ENCODE measurements around the gene BPIFA3. TPM values are rescaled to one million over a fixed set of nuclear protein-coding genes. Genes with fewer than 3 reads are reported as not detected.

BPIFA3 gene
- polyA plus RNA-seq, 1 donor from 2014 or later: not detected

GRCh38 chr20:33175123-33175522 is 42.0 kb upstream of the BPIFA3 start:
- no peaks in the 10 kb centered on the region for H4K20me1 ChIP-seq (ENCODE audit: insufficient read depth)
- no peaks in the 10 kb centered on the region for H3K9me3 ChIP-seq (ENCODE audit: low read length)
- no peaks in the 10 kb centered on the region for H3F3A ChIP-seq (ENCODE audit: insufficient read depth, low read length, poor library complexity, severe bottlenecking)
- H3K9ac ChIP-seq (ENCODE audit: low read length): no peak overlapping the region
- no peak overlapping the region for H2AFZ ChIP-seq (ENCODE audit: low read depth, low read length)
- TF ChIP-seq REST (IDR thresholded peaks at IDR 0.05; ENCODE audit: borderline replicate concordance) (no peak), RAD21 (conservative IDR thresholded peaks at IDR 0.05) (no peak), POLR2AphosphoS5 (IDR thresholded peaks at IDR 0.05) (no peak), EP300 (conservative IDR thresholded peaks at IDR 0.05; ENCODE audit: poor library complexity, severe bottlenecking) (no peak), SMC3 (conservative IDR thresholded peaks at IDR 0.05; ENCODE audit: poor library complexity) (no peak), TAF1 (IDR thresholded peaks at IDR 0.05; ENCODE audit: low read depth) (no peak), EZH2 (IDR thresholded peaks at IDR 0.05; ENCODE audit: borderline replicate concordance, insufficient read depth, low read length, poor library complexity, severe bottlenecking) (no peak), MXI1 (conservative IDR thresholded peaks at IDR 0.05; ENCODE audit: poor library complexity, severe bottlenecking) (no peak)
- no peak overlapping the region for H3K27ac ChIP-seq (ENCODE audit: low read length)
- H3K79me2 ChIP-seq (replicated peaks; ENCODE audit: insufficient read depth, low read length): no peaks in the 10 kb centered on the region
- no peaks in the 10 kb centered on the region for H3K9me2 ChIP-seq (ENCODE audit: insufficient read depth, low read length)
- no peak overlapping the region for H3K4me2 ChIP-seq (ENCODE audit: low read length)
- no peaks in the 10 kb centered on the region for H3K36me3 ChIP-seq (ENCODE audit: insufficient read depth, low read length)
- no peak overlapping the region for H3K4me3 ChIP-seq (ENCODE audit: low read length)
- no peaks in the 10 kb centered on the region for H3K27me3 ChIP-seq (ENCODE audit: insufficient read depth, low read depth, low read length)

GRCh38 chr20:33176101-33176500 is 41.1 kb upstream of the BPIFA3 start:
- H4K20me1 ChIP-seq (ENCODE audit: insufficient read depth): no peaks in the 10 kb centered on the region
- H3K4me2 ChIP-seq (ENCODE audit: low read length): no peak overlapping the region
- H3F3A ChIP-seq (ENCODE audit: insufficient read depth, low read length, poor library complexity, severe bottlenecking): no peaks in the 10 kb centered on the region
- H3K9me2 ChIP-seq (ENCODE audit: insufficient read depth, low read length): no peaks in the 10 kb centered on the region
- no peak overlapping the region for H3K9ac ChIP-seq (ENCODE audit: low read length)
- H3K79me2 ChIP-seq (replicated peaks; ENCODE audit: insufficient read depth, low read length): no peaks in the 10 kb centered on the region
- no peaks in the 10 kb centered on the region for H3K36me3 ChIP-seq (ENCODE audit: insufficient read depth, low read length)
- H3K27me3 ChIP-seq (ENCODE audit: insufficient read depth, low read depth, low read length): no peaks in the 10 kb centered on the region
- no peak overlapping the region for H3K4me3 ChIP-seq (ENCODE audit: low read length)
- H2AFZ ChIP-seq (ENCODE audit: low read depth, low read length): no peak overlapping the region
- no peak overlapping the region for H3K27ac ChIP-seq (ENCODE audit: low read length)
- no peak for TF ChIP-seq EP300 (conservative IDR thresholded peaks at IDR 0.05; ENCODE audit: poor library complexity, severe bottlenecking)
- TF ChIP-seq TAF1 (IDR thresholded peaks at IDR 0.05; ENCODE audit: low read depth): no peak
- no peak for TF ChIP-seq MXI1 (conservative IDR thresholded peaks at IDR 0.05; ENCODE audit: poor library complexity, severe bottlenecking)
- TF ChIP-seq CTCF (IDR thresholded peaks at IDR 0.05; ENCODE audit: poor library complexity, severe bottlenecking): no peak
- TF ChIP-seq RAD21 (conservative IDR thresholded peaks at IDR 0.05): no peak
- no peak for TF ChIP-seq POLR2AphosphoS5 (IDR thresholded peaks at IDR 0.05)
- TF ChIP-seq EZH2 (IDR thresholded peaks at IDR 0.05; ENCODE audit: borderline replicate concordance, insufficient read depth, low read length, poor library complexity, severe bottlenecking): no peak
- no peak for TF ChIP-seq REST (IDR thresholded peaks at IDR 0.05; ENCODE audit: borderline replicate concordance)
- TF ChIP-seq SMC3 (conservative IDR thresholded peaks at IDR 0.05; ENCODE audit: poor library complexity): no peak
- H3K9me3 ChIP-seq (ENCODE audit: low read length): no peaks in the 10 kb centered on the region
